ENCODE data around the gene UXS1.

GRCh38 chr2:106147665-106148064 is 46.4 kb downstream of the UXS1 start:
- TF ChIP-seq YY1 (IDR thresholded peaks at IDR 0.05; ENCODE audit: insufficient read depth, insufficient read length), result no peak
- TF ChIP-seq ZNF274 (IDR thresholded peaks at IDR 0.05; ENCODE audit: low read depth, low read length), result no peak
- no peak for TF ChIP-seq SUZ12 (IDR thresholded peaks at IDR 0.05; ENCODE audit: extremely low read depth, insufficient read depth, insufficient read length)

Data from NT2/D1 (cell line).